ENCODE data around the gene ADAM12.

DNA sequence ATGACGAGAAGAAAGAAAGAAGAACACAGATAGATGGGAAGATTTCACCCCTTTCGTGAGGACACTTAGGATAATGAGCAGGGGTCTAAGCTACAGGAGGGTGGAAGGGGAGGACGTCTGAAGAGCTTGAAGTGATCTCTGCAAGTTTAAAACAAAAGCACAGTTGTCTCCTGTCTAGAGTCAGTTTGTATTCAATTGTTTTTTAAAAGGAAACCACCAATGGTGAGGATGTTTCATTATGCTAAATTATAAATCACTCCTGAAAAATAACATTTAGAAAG is 85.9 kb downstream of the ADAM12 start:
- TF ChIP-seq EZH2phosphoT487 (IDR thresholded peaks at IDR 0.05; ENCODE audit: borderline replicate concordance, low read length), result no peak
- TF ChIP-seq, protein P1, sequence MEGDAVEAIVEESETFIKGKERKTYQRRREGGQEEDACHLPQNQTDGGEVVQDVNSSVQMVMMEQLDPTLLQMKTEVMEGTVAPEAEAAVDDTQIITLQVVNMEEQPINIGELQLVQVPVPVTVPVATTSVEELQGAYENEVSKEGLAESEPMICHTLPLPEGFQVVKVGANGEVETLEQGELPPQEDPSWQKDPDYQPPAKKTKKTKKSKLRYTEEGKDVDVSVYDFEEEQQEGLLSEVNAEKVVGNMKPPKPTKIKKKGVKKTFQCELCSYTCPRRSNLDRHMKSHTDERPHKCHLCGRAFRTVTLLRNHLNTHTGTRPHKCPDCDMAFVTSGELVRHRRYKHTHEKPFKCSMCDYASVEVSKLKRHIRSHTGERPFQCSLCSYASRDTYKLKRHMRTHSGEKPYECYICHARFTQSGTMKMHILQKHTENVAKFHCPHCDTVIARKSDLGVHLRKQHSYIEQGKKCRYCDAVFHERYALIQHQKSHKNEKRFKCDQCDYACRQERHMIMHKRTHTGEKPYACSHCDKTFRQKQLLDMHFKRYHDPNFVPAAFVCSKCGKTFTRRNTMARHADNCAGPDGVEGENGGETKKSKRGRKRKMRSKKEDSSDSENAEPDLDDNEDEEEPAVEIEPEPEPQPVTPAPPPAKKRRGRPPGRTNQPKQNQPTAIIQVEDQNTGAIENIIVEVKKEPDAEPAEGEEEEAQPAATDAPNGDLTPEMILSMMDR (IDR thresholded peaks at IDR 0.05; ENCODE audit: low read depth, low read length, poor library complexity, severe bottlenecking), result no peak

All from DOHH2 (cell line).